HuH-7.5 (cell line): ENCODE measurements around the gene NEK6.
"Not testable (repeated sequence)": the region's sequence is repeated elsewhere in the genome, so short reads cannot be mapped to it uniquely, and the experiment has no call there.

ENCODE experiments used
- DNase-seq: peaks from one replicate; pipeline ENCODE4 v3.0.0; 2011; ENCODE audit warnings: low spot score

NEK6 gene

GRCh38 chr9:124228516-124228915, 29.2 kb upstream of the NEK6 start:
- DNase-seq = no peak

GRCh38 chr9:124231095-124231737, 26.5 kb upstream of the NEK6 start:
- no peak for DNase-seq

GRCh38 chr9:124238546-124239140, 19.1 kb upstream of the NEK6 start:
- DNase-seq = no peak

- no peak for DNase-seq
Observed at GRCh38 chr9:124239249-124240073, 18.3 kb upstream of the NEK6 start.

GRCh38 chr9:124242331-124243194, 15.2 kb upstream of the NEK6 start:
- DNase-seq = no peak

- not testable (repeated sequence) for DNase-seq
Observed at GRCh38 chr9:124247393-124247792, 10.4 kb upstream of the NEK6 start.

GRCh38 chr9:124248066-124248465, 9.7 kb upstream of the NEK6 start:
- DNase-seq = no peak

GRCh38 chr9:124248960-124249359, 8.8 kb upstream of the NEK6 start:
- DNase-seq = no peak

- DNase-seq = no peak
Observed at GRCh38 chr9:124251204-124251603, 6.5 kb upstream of the NEK6 start.

- no peak for DNase-seq
Observed at GRCh38 chr9:124251605-124252378, 6.0 kb upstream of the NEK6 start.

GRCh38 chr9:124252878-124253277, 4.9 kb upstream of the NEK6 start:
- DNase-seq = not testable (repeated sequence)

GRCh38 chr9:124254261-124254682, 3.5 kb upstream of the NEK6 start:
- no peak for DNase-seq

- no peak for DNase-seq
Observed at GRCh38 chr9:124255222-124255621, 2.5 kb upstream of the NEK6 start.

- DNase-seq = no peak
Observed at GRCh38 chr9:124256517-124257069, 1.2 kb upstream of the NEK6 start.

GRCh38 chr9:124257070-124257843, 492 bp upstream of the NEK6 start:
- no peak for DNase-seq

GRCh38 chr9:124258607-124259157, 933 bp downstream of the NEK6 start:
- DNase-seq = peak; percentile 58

- DNase-seq = peak; percentile 74
Observed at GRCh38 chr9:124259158-124259808, 1.5 kb downstream of the NEK6 start.

GRCh38 chr9:124260769-124261603, 3.2 kb downstream of the NEK6 start:
- DNase-seq = no peak
